ENCODE data around the gene KIAA1958.

The KIAA1958 gene, protein sequence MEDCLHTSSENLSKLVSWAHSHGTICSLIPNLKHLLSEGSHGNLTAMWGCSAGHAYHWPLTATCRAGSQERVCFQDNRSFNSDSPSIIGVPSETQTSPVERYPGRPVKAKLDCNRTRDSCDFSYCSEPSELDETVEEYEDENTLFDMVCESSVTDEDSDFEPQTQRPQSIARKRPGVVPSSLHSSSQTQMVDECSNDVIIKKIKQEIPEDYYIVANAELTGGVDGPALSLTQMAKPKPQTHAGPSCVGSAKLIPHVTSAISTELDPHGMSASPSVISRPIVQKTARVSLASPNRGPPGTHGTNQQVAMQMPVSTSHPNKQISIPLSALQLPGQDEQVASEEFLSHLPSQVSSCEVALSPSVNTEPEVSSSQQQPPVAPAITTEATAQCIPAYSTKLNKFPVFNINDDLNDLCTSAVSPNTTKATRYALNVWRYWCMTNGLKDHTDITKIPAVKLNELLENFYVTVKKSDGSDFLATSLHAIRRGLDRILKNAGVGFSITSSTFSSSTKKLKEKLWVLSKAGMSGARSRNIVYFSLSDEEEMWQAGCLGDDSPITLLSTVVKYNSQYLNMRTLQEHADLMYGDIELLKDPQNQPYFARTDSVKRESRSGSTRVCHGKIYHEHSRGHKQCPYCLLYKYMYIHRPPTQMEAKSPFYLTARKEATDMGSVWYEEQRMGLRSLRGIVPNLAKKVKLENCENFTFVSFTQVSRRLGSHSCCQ

GRCh38 chr9:112486221-112487007 is at the start of gene KIAA1958:
Gene KIAA1958, plus strand, starts transcription at chr9:112486827. Its CDS starts 87,254 bp downstream, at chr9:112574081.
- peak; percentile 94 for DNase-seq (ENCODE audit: insufficient read length, low spot score)
- peak; percentile 67 for FAIRE-seq

DNA sequence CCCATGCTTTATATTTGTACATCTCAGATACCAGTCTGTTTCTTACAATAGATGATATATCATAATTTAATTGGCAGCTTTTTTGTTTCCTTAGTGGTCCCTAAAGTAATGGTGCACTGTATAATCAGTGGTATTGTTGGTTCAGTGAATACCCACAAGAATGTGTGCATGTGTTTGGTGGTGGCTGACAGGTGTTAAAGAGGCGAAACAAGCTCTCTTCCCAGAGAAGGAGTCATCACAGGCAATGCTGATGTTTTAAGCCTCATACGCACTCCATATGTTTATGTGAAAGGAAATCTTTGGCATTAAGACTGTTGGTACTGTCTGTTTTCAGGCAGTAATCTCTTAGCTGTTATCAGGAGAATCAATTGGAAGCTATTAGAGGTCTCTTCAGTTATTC is 49.2 kb upstream of the KIAA1958 start:
- DNase-seq (ENCODE audit: insufficient read length, low spot score) (no peak), FAIRE-seq (no peak)

- no peak for DNase-seq (ENCODE audit: insufficient read length, low spot score)
- no peak for FAIRE-seq
Measured at GRCh38 chr9:112439171-112439570, 47.5 kb upstream of the KIAA1958 start.

DNA sequence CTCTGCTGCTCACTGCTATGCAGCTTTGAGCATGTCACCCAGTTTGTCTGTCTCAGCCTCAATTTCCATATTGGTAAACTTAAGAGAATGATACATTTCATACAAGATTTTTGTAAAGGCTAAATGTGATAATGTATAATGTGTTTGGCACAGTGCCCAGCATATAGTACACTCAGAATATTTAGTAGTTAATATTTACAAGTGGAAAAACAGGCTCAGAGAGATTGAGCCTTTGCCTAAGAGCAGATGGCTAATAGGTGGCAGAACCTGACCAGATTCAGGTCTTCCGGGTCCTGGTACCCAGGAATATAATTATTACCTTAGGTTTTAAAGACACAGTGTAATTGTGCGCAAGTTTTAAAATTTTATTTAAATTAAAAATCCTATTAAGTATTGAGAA is 46.8 kb upstream of the KIAA1958 start:
- DNase-seq (ENCODE audit: insufficient read length, low spot score): no peak
- FAIRE-seq: no peak

- no peak for FAIRE-seq
Measured at GRCh38 chr9:112443200-112443599, 43.4 kb upstream of the KIAA1958 start.

DNA sequence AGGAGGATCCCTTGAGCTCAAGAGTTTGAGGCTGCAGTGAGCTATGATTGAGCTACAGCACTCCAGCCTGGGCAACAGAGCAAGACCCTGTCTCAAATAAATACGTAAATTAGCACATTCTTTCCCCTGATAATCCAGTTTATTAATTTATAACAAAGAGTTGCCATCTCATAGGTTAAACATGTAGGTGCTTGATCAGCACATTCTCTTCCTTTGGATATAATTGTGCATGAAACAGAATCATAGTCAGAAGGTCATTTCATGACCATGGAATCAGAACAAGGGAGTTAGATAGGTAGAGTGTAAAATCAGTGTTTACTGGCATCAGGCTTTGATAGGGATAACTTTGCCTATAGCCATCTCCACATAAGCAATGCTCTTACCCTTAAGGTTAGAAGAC is 43.0 kb upstream of the KIAA1958 start:
- DNase-seq (ENCODE audit: insufficient read length, low spot score): no peak
- no peak for FAIRE-seq

More at GRCh38 chr9:112443200-112443599, 43.4 kb upstream of the KIAA1958 start:
- no peak for DNase-seq (ENCODE audit: insufficient read length, low spot score)

DNA sequence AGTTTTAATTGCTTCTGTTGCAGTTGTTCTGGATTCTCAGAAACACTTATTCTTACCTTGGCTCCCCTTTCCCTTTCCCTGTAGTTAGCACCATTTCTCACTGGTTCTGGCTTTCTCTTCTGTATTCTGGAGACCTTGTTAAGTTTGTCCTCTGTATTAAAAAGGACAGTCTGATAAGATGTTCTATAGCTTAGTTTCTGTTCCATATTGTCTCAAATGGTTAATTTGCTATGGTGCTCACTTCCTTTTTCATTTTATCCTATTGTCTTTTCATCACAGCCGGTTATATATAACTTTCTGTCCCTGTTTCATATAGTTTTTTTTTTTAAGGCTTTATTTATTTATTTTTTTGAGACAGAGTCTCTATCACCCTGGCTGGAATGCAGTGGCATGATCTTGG is 41.4 kb upstream of the KIAA1958 start:
- DNase-seq (ENCODE audit: insufficient read length, low spot score): no peak
- peak; percentile 18 for FAIRE-seq

DNA sequence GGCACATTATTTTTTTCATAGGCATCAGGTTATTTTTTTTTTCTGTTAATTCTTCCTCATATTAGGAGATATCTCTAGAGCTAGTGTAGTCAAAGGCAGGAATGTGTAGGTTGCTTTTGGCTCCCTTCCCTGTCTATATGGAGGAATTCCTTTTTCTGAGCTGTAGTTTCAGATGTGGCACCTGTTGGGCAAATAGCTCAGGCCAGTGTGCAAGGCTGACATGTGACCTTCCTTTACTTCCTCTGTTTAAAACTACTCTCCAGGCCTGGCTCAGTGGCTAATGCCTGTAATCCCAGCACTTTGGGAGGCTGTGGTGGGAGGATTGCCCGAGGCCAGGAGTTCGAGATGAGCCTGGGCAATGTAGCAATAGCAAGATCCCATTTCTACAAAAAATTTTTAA is 40.5 kb upstream of the KIAA1958 start:
- DNase-seq (ENCODE audit: insufficient read length, low spot score) (no peak), FAIRE-seq (no peak)

DNA sequence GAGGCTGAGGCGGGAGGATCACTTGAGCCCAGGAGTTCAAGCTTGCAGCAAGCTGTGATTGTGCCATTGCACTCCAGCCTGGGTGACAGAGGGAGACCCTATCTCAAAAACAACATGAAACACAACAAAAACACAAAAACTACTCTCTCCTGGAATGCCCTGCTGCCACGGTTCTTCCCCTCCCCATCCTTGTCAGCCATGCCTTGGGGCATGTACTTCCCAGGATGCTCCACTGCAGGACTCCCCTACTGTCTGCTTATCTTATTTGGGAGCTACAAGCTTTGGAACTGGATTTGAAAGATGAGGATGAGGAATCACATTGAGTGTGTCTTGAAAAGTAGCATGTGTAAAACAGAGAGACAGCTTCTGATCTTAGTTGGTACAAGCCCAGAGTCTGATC is 40.1 kb upstream of the KIAA1958 start:
- FAIRE-seq (no peak), DNase-seq (ENCODE audit: insufficient read length, low spot score) (no peak)

DNA sequence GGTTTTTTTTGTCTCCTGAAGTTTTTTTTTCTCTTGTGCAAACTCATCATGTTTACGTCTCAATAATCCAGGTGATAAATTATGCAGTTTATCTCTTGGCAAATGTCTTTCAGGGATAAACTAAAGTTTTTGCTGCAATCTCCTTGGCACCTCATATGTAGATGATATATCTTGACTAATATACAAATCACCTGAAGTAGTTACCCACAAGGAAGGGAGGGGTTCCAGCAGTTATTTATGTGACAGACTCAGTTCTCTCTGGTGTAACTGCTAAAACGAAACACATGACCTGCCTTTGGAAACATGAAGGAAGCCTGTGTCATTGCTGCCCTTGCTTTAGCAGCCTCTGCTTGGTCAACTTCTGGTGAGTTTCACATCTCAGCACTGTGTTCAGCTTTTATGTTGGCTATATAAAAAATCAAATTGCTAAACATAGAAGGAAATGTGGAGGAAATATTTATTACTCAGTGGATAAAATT is 39.3 kb upstream of the KIAA1958 start:
- FAIRE-seq: no peak
- DNase-seq (ENCODE audit: insufficient read length, low spot score): no peak

GRCh38 chr9:112462855-112463254 is 23.8 kb upstream of the KIAA1958 start:
- no peak for DNase-seq (ENCODE audit: insufficient read length, low spot score)
- no peak for FAIRE-seq

- DNase-seq (ENCODE audit: insufficient read length, low spot score) (no peak), FAIRE-seq (no peak)
Measured at GRCh38 chr9:112465352-112465751, 21.3 kb upstream of the KIAA1958 start.

DNA sequence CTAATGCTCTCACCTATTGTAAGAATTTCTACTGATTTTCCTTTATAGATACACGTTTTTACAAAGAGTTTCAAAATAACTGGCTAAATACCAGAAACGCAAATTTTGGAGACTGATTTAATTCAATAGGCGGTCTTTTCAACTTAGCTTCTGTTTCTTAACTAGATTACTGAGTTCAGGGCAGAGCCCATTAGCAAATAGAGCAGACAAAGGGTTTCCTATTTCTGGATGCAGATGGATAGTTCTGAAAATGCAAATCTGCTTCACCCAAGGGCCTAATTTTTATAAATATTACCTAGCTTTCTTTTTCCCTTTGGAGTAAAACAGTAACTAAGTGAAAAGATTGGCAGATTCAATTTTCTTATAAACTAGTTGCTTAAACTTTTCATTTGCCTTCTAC is 13.6 kb upstream of the KIAA1958 start:
- FAIRE-seq (no peak), DNase-seq (ENCODE audit: insufficient read length, low spot score) (no peak)

- no peak for DNase-seq (ENCODE audit: insufficient read length, low spot score)
- FAIRE-seq: no peak
Measured at GRCh38 chr9:112473986-112474385, 12.6 kb upstream of the KIAA1958 start.

DNA sequence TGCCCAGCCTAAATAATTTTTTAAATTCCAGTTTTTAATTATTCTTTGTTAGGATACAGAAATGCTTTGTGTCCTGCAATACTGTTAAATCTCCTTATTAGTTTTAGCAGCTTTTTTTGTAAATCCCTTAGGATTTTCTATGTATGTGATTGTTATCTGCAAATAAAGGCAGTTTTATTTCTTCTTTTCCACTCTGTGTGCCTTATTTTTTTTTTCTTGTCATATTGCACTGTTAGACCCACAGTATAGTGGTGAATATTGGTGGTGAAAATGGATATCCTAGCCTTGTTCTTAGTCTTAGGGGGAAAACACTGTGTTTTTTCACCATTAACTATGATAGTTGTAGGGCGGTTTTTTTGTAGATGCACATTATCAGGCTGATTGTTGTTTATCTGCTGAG is 11.3 kb upstream of the KIAA1958 start:
- no peak for FAIRE-seq

GRCh38 chr9:112477330-112477729 is 9.3 kb upstream of the KIAA1958 start:
- no peak for DNase-seq (ENCODE audit: insufficient read length, low spot score)
- FAIRE-seq: no peak

More for the DNA sequence above, 11.3 kb upstream of the KIAA1958 start:
- DNase-seq (ENCODE audit: insufficient read length, low spot score): no peak

DNA sequence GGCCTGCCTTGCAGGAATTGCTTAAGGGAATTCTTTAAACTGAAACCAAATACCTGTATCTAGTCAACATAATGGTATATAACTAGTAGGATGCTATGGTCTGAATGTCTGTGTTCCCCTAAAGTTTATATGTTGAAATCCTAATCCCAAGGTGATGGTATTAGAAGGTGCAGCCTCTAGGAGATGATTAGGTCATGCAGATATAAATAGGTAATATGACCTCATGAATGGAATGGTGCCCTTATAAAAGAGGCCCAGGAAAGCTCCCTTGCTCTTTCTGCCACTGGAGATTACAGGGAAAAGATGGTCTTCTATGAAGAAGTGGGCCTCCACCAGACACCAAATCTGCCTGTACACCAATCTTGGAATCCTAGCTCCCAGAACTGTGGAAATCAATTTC is 7.4 kb upstream of the KIAA1958 start:
- FAIRE-seq (no peak), DNase-seq (ENCODE audit: insufficient read length, low spot score) (no peak)

DNA sequence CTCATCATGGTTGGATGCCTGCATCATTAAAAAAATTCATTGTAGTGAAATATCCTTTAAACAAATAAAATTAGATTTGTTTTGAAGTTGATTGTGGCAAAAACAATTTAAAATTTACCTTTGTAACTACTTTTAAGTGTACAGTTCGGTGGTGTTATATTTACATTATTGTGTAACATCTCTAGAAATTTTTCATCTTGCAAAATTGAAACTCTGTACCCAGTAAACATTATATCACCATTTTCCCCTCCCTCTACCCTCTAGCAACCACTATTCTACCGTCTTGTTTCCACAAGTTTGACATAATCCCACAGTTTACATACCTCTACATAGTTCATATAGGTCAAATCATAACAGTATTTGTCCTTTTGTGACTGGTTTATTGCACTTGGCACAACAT is 2.0 kb upstream of the KIAA1958 start:
- DNase-seq (ENCODE audit: insufficient read length, low spot score): no peak
- FAIRE-seq: no peak

DNA sequence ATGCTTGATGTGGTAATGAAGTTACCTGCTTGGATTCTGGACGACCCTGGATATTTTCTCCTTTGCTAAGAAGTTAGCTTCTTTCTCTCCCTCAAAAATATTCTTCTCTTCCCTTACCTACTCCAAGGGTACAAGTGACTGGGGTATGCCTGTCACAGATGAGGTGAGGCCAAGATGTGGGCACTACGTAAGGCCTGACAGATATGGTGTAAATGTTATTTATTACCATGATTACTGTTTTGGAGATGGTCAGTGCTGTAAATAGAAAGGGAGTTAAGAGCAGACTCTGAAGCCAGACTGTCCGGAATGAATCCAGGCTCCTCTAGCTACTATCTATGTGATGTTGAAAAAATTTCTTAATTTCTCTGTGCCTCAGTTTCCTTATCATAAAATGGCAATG is 1.1 kb upstream of the KIAA1958 start:
- no peak for FAIRE-seq

DNA sequence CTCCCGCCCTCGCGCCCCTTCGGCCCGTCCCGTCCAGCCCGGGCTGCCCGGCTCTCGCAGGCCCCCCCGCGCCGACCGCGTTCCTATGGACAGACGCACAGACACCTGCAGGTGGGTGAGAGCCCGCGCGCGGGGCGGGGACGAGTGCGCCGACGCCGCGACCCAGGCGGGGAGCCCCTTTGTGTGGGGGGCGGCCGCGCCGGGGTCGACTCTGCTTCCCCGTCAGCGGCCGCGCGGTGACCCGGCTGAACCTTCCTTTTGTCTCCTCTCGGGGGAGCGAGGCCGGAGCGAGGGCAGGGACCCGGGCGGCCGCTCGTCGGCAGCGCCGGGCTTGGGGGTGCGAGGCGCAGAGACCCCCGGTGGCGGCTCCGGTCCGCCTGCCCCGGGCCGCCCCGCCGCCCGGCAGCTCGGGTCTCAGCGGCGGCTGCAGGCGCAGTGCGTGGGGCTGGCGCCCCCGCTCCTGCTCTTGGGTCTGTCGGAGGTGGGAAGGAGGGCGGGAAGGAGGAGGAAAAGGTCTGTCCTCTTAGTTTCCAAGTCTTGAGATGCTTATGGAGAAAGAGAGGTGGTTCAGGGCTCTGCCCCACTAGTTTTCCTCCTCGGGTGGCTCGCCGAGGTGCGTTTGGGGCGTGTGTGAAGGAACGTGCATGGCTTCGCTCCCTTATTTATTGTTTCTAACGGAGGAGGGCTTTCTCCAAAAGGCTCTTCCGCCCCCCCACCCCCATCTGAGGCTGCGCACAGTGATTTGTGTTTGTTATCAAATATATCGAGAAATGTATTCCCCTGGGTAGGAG is 576 bp downstream of the KIAA1958 start:
- FAIRE-seq: peak; percentile 89
- DNase-seq (ENCODE audit: insufficient read length, low spot score): peak; percentile 17

More for the DNA sequence above, 1.1 kb upstream of the KIAA1958 start:
- DNase-seq (ENCODE audit: insufficient read length, low spot score): no peak
